H1 (cell line): ENCODE results near the gene PABPN1. TPM values are rescaled to one million over a fixed set of nuclear protein-coding genes. Genes with fewer than 3 reads are reported as not detected.

ENCODE experiments used
- CBX8 ChIP-seq: fragments of 300-800, 300-1000 bp; sonication (generic); IDR thresholded peaks from 2 replicates; pipeline ENCODE4 v1.7.1; 2016; ENCODE audit warnings: low read depth, low read length, borderline replicate concordance
- CHD2 ChIP-seq: IDR thresholded peaks from 2 replicates; pipeline ENCODE4 v1.6.1; 2012; ENCODE audit warnings: low read length, improper control_type of control experiment
- CREB1 ChIP-seq: IDR thresholded peaks from 2 replicates; pipeline ENCODE4 v1.6.1; 2012; ENCODE audit warnings: inconsistent platforms
- EGR1 ChIP-seq: IDR thresholded peaks from 2 replicates; pipeline ENCODE4 v1.6.1; 2011; ENCODE audit warnings: low read depth, low read length, borderline replicate concordance
- EP300 ChIP-seq, 2 experiments: IDR thresholded peaks; 1 replicate in 1 of 2; 2 replicates in 1 of 2; pipeline ENCODE4 v1.6.1; 2011 to 2012; ENCODE audit warnings: low read depth in 2 of 2, low read length in 2 of 2, mild to moderate bottlenecking in 2 of 2, borderline replicate concordance in 1 of 2, inconsistent platforms in 1 of 2, moderate library complexity in 1 of 2
- EZH2 ChIP-seq: fragments of 200-600 bp; sonication (generic); IDR thresholded peaks from 2 replicates; pipeline ENCODE4 v1.7.1; 2012; ENCODE audit warnings: low read depth, mild to moderate bottlenecking, moderate library complexity, low read length, inconsistent platforms; ENCODE audit not compliant: severe bottlenecking
- GTF2F1 ChIP-seq: IDR thresholded peaks from 2 replicates; pipeline ENCODE4 v1.6.1; 2012; ENCODE audit warnings: low read depth, low read length, improper control_type of control experiment, borderline replicate concordance
- HDAC6 ChIP-seq: IDR thresholded peaks from one replicate; pipeline ENCODE4 v1.7.1; 2012; ENCODE audit warnings: low read depth, mild to moderate bottlenecking, inconsistent platforms, low read length, moderate library complexity
- JUND ChIP-seq: IDR thresholded peaks from 2 replicates; pipeline ENCODE4 v1.6.1; 2011; ENCODE audit warnings: mild to moderate bottlenecking, improper control_type of control experiment, low read length
- KDM4A ChIP-seq: IDR thresholded peaks from one replicate; pipeline ENCODE4 v1.7.1; 2012; ENCODE audit warnings: low read depth, mild to moderate bottlenecking, moderate library complexity, low read length, inconsistent platforms; ENCODE audit not compliant: severe bottlenecking
- NRF1 ChIP-seq: IDR thresholded peaks from 2 replicates; pipeline ENCODE4 v1.6.1; 2011; ENCODE audit warnings: mild to moderate bottlenecking, low read depth, low read length, improper control_type of control experiment
- POLR2AphosphoS5 ChIP-seq: IDR thresholded peaks from 2 replicates; pipeline ENCODE4 v1.6.1; 2011; ENCODE audit warnings: low read depth, low read length
- RBBP5 ChIP-seq: IDR thresholded peaks from 2 replicates; pipeline ENCODE4 v1.7.1; 2012; ENCODE audit warnings: low read depth, mild to moderate bottlenecking, inconsistent platforms, low read length, moderate library complexity, borderline replicate concordance
- RFX5 ChIP-seq: IDR thresholded peaks from 2 replicates; pipeline ENCODE4 v1.6.1; 2011; ENCODE audit warnings: low read depth, low read length, improper control_type of control experiment, borderline replicate concordance
- SP1 ChIP-seq: IDR thresholded peaks from 2 replicates; pipeline ENCODE4 v1.6.1; 2011; ENCODE audit warnings: low read depth, low read length
- SRF ChIP-seq: IDR thresholded peaks from 2 replicates; pipeline ENCODE4 v1.6.1; 2011; ENCODE audit warnings: mild to moderate bottlenecking, low read depth, low read length, moderate library complexity
- TAF1 ChIP-seq: IDR thresholded peaks from 2 replicates; pipeline ENCODE4 v1.6.1; 2011; ENCODE audit warnings: mild to moderate bottlenecking, low read depth, low read length
- TAF7 ChIP-seq: optimal IDR thresholded peaks from 2 replicates; pipeline ENCODE3; 2011; ENCODE audit warnings: low read depth, mild to moderate bottlenecking, inconsistent platforms, low read length, moderate library complexity, borderline replicate concordance
- TCF12 ChIP-seq: IDR thresholded peaks from 2 replicates; pipeline ENCODE4 v1.6.1; 2011; ENCODE audit warnings: low read depth, mild to moderate bottlenecking, low read length
- YY1 ChIP-seq: IDR thresholded peaks from 2 replicates; pipeline ENCODE4 v1.6.1; 2011; ENCODE audit warnings: low read depth, mild to moderate bottlenecking, low read length
- polyA plus RNA-seq, 7 experiments: library from polyadenylated mRNA; depleted of rRNA in 3 of 7; stranded (reverse) in 5 of 7; unstranded in 2 of 7; fragments of >200 nt in 5 of 7; fragments of 200-250 nt in 2 of 7; gene quantifications; 1 replicate in 5 of 7; 2 replicates in 1 of 7; 4 replicates in 1 of 7; pipeline versions ENCODE4 v1.2.1 to v1.2.3, GENCODE V29; 2011 to 2013; ENCODE audit warnings: missing spikeins in 2 of 7, mixed read lengths in 2 of 7
- total RNA-seq: library from RNA; stranded (reverse); fragmentation: NEBNext Ultra II Directional; extraction: Animal tissue kit (Norgen Biotek cat#: 25700); gene quantifications from 2 replicates; pipeline ENCODE4 v1.2.1, GENCODE V29; 2021

PABPN1 gene
- total and polyA plus RNA-seq, 2 of the 8 experiments (the other 6 are each of a cell fraction or from before 2014, with no cell fraction given), result 300 to 331 TPM

DNA sequence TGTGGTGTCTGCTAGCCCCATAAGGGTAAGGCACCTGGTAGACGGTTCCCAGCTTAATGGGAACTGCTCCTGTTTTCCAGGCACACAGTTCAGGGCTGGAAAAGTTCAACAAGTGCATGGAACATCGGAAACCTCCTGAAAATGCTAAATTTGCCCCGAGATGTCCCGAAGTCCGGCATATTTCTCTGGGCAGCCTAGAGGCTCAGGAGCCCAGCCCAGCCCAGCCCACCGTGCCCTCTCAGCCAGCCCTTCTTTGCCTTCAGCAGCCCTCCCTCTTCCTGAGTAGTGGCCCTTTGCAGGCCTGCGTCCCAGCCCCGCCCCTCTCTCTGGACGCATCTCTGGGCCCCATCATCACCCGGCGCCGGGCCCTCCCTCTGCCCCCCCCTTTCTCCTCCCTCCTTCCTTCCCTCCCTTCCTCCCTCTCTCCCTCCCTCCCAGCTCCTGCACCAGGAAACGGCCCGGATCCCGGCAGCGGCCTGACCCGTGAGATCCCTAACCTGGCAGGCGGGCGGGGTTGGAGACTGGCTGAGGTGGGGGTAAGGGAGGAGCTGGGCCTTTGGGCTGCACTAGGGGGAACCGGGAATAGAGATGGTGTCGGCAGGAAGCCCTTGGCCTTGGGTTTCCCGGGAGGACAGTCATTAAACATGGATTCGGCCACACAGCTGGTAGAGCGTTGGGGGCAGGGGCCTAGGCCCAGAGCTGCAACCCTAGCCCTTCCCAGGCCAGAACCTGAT, 14.7 kb upstream of the PABPN1 start, which contains the start of gene BCL2L2 (continued):
- peak; percentile 12; the same call in 1 of the 2 replicates for TF ChIP-seq YY1
- peak; percentile 80 for TF ChIP-seq TAF1
- TF ChIP-seq RBBP5, result peak; percentile 60; the same call in 1 of the 2 replicates
- TF ChIP-seq CBX8, result no peak
- no peak for TF ChIP-seq GTF2F1
- no peak for TF ChIP-seq EZH2
- TF ChIP-seq KDM4A, result peak; percentile 100
- TF ChIP-seq EGR1, result peak; percentile 48; the same call in 1 of the 2 replicates
- no peak for TF ChIP-seq HDAC6
- TF ChIP-seq RFX5, result no peak
- TF ChIP-seq SRF, result peak; percentile 88
- no peak for TF ChIP-seq NRF1
- no peak for TF ChIP-seq TCF12
- TF ChIP-seq EP300 (IDR thresholded peaks at IDR 0.05; ENCODE audit: borderline replicate concordance in 1 of 2, low read depth in 2 of 2, low read length in 2 of 2), result peak in 1 of 2 experiments; percentile 79; a peak in 1 of 3 replicates
- TF ChIP-seq CHD2, result 0 out of 2 replicates have a peak, but pooled peaks have one; percentile 47
- TF ChIP-seq POLR2AphosphoS5, result peak; percentile 70
- peak; percentile 99 for TF ChIP-seq CREB1
- peak; percentile 35; the same call in 1 of the 2 replicates for TF ChIP-seq SP1
- peak; percentile 41 for TF ChIP-seq TAF7
- TF ChIP-seq JUND, result peak; percentile 16; the same call in 1 of the 2 replicates
